H7 (cell line): ENCODE data around the gene CLCN7. TPM values are rescaled to one million over a fixed set of nuclear protein-coding genes. Genes with fewer than 3 reads are reported as not detected.

Experiments
- DNase-seq: peaks from one replicate; pipeline ENCODE4 v3.0.0; 2012
- H3K27me3 ChIP-seq: 2 replicates; pipeline ENCODE4 v1.6.0; 2011; ENCODE audit warnings: mild to moderate bottlenecking, low read length; ENCODE audit not compliant: control insufficient read depth, insufficient read depth
- H3K36me3 ChIP-seq: replicated peaks from 2 replicates; pipeline ENCODE4 v1.5.1; 2011; ENCODE audit warnings: low read length; ENCODE audit not compliant: control insufficient read depth, insufficient read depth
- H3K4me3 ChIP-seq: 2 replicates; pipeline ENCODE4 v1.5.1; 2011; ENCODE audit warnings: low read depth, mild to moderate bottlenecking, control low read depth, low read length, moderate library complexity; ENCODE audit not compliant: insufficient read depth
- total RNA-seq: library from RNA; depleted of rRNA; stranded (reverse); fragments of >200 nt; shearing (Covaris generic); gene quantifications from 2 replicates; pipeline ENCODE4 v1.2.3, GENCODE V29; 2014

The CLCN7 gene
- total RNA-seq, 1 experiment from 2014 or later, result 39.1 TPM

- Histone ChIP-seq H3K36me3 (peaks cover 15% of the 10 kb centered on the region), H3K27me3 (no peaks in the 10 kb centered on the region), H3K4me3 (no peak overlapping the region)
- no peak for DNase-seq
Measured at GRCh38 chr16:1495889-1496262, 21.0 kb upstream of the CLCN7 start.

GRCh38 chr16:1495211-1495888, 20.5 kb upstream of the CLCN7 start:
- no peak overlapping the region for H3K4me3 ChIP-seq

DNA sequence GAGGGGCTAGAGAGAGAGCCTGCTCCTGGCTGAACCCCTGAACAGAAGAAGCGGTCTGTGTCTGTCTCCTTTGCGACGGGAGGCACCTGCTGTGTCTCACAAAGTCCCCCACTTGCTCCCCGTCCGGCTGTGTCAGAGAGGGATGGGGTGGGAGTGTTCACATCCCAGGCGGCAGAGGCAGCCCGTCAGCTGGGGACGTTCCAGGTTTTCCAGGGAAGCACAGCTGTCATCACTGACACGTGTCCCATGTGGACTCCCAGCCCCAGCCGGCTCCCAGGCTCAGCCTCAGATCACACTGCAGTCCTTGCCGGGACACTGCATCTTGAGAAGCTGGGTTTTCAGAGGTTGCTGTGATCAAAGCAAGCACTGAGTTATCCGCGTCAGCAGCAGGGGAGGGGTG, 19.9 kb upstream of the CLCN7 start:
- Histone ChIP-seq H3K36me3 (peaks cover 14% of the 10 kb centered on the region), H3K27me3 (no peaks in the 10 kb centered on the region), H3K4me3 (no peak overlapping the region)
- no peak for DNase-seq

More at GRCh38 chr16:1495211-1495888, 20.5 kb upstream of the CLCN7 start:
- no peak for DNase-seq
- Histone ChIP-seq H3K36me3 (peaks cover 15% of the 10 kb centered on the region), H3K27me3 (no peaks in the 10 kb centered on the region)

GRCh38 chr16:1494129-1494640, 19.4 kb upstream of the CLCN7 start:
- Histone ChIP-seq H3K27me3 (no peaks in the 10 kb centered on the region), H3K4me3 (peak overlapping the region; percentile 82), H3K36me3 (peaks cover 13% of the 10 kb centered on the region)
- peak; percentile 86 for DNase-seq

DNA sequence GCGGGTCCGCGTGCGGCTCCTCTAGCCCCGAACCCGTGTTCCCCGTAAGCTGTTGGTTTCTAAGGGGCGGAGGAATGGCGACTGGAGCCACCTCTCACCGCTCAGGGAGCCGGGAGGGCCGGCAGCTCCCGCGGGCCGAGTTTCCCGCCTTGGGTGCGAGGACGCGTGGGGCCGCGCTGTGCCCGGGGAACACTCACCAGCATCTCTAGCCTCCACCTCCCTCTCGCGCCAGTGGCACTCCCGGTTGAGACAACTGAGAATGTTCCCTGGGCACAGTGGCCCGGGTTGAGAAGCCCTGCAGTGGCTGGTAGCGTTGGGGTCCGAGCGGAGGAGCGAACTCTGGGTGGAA, 18.9 kb upstream of the CLCN7 start:
- H3K4me3 ChIP-seq, result peak overlapping the region; percentile 82
- H3K36me3 ChIP-seq, result peaks cover 11% of the 10 kb centered on the region
- H3K27me3 ChIP-seq, result no peaks in the 10 kb centered on the region
- no peak for DNase-seq

- Histone ChIP-seq H3K27me3 (no peaks in the 10 kb centered on the region), H3K4me3 (peak within 1 kb of the TSS; percentile 82), H3K36me3 (peaks cover 11% of the 10 kb centered on the region)
- DNase-seq, result peak; percentile 100
Measured at GRCh38 chr16:1492923-1493745, 18.3 kb upstream of the CLCN7 start, which contains the start of gene TELO2. Gene TELO2 (plus strand): TSS chr16:1493360. CDS start chr16:1494282, 922 bp downstream.

- H3K4me3 ChIP-seq, result peak overlapping the region; percentile 82
- DNase-seq, result no peak
- H3K27me3 ChIP-seq, result no peaks in the 10 kb centered on the region
- H3K36me3 ChIP-seq, result peaks cover 11% of the 10 kb centered on the region
Measured at GRCh38 chr16:1492082-1492922, 17.5 kb upstream of the CLCN7 start.

GRCh38 chr16:1491327-1491726, 16.5 kb upstream of the CLCN7 start:
- Histone ChIP-seq H3K4me3 (no peak overlapping the region), H3K27me3 (no peaks in the 10 kb centered on the region), H3K36me3 (peaks cover 11% of the 10 kb centered on the region)
- DNase-seq, result no peak

GRCh38 chr16:1489077-1489476, 14.2 kb upstream of the CLCN7 start:
- no peaks in the 10 kb centered on the region for H3K27me3 ChIP-seq
- no peak for DNase-seq
- no peak overlapping the region for H3K4me3 ChIP-seq
- H3K36me3 ChIP-seq, result no peaks in the 10 kb centered on the region

DNA sequence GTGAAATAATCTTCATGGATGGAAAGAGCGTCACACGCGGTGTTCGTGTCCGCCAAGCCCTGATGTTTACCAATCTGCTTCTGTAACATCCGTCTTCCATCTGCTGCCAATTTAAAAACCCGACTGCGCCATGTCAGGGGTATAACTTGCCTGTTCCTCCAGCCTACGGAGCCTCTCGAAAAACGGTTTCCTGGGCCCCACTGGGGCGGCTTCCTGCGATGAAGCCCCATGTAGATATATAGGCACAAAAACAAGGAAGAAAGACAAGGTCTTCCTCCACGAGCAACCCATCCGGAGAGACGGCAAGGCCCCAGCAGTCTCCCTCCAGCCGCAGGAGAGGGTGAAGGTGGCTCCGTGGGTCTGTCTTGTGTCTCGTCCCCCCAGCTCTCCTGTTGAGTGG, 13.8 kb upstream of the CLCN7 start, which contains the start of gene PTX4:
Gene PTX4, minus strand, starts transcription at position 326 of the 400 bp plus-strand sequence. Its CDS starts 35 bp downstream, at position 291.
- no peak for DNase-seq
- H3K36me3 ChIP-seq, result no peaks in the 10 kb centered on the region

DNA sequence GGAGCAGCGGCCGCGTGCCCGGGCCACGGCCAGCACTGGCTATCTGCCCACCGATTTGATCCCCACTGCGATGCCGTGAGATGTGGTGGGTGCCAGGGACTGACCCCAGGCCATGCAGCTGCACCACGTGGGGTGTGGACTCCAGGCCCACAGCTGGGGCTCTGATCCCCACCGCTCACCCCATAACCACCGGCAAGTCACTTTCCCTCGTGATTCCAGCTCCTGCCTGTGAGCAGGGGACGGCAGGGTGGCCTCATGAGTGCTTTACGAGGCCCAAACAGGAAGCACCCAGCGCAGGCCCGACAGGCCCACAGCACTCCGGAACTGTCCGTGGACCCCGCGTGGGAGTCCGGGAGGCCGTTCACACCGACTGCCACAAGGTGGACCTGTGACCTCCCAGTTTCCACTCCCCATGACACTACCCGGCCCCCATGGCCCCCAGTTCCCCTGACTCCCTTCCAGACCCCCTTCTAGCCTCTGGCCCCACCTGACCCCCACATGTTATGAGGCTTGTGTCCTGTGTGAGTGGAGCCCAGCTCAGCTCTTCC, 13.3 kb upstream of the CLCN7 start:
- no peaks in the 10 kb centered on the region for H3K27me3 ChIP-seq
- H3K36me3 ChIP-seq, result no peaks in the 10 kb centered on the region
- no peak overlapping the region for H3K4me3 ChIP-seq
- DNase-seq, result no peak

More for the DNA sequence above, 13.8 kb upstream of the CLCN7 start, which contains the start of gene PTX4:
- Histone ChIP-seq H3K4me3 (no peak within 1 kb of the TSS), H3K27me3 (no peaks in the 10 kb centered on the region)

- Histone ChIP-seq H3K36me3 (no peaks in the 10 kb centered on the region), H3K27me3 (no peaks in the 10 kb centered on the region), H3K4me3 (no peak overlapping the region)
- DNase-seq, result no peak
Measured at GRCh38 chr16:1487395-1488053, 12.7 kb upstream of the CLCN7 start.

GRCh38 chr16:1486551-1487390, 11.9 kb upstream of the CLCN7 start:
- Histone ChIP-seq H3K4me3 (no peak overlapping the region), H3K27me3 (no peaks in the 10 kb centered on the region), H3K36me3 (no peaks in the 10 kb centered on the region)
- no peak for DNase-seq
